CD1c-positive myeloid dendritic cell (primary cell): ENCODE measurements around the gene GPR61.

Experiments used
- DNase-seq: peaks from one replicate; pipeline ENCODE4 v3.0.0-alpha.2; 2016; ENCODE audit errors: extremely low spot score

The GPR61 gene

GRCh38 chr1:109535481-109535880, 4.2 kb upstream of the GPR61 start:
- DNase-seq = no peak

GRCh38 chr1:109535971-109536491, 3.6 kb upstream of the GPR61 start:
- no peak for DNase-seq

- DNase-seq = no peak
These were observed 2.1 kb upstream of the GPR61 start for GRCh38 chr1:109537450-109538178.

GRCh38 chr1:109538827-109539555, 681 bp upstream of the GPR61 start:
- DNase-seq = no peak

- DNase-seq = no peak
These were observed 1.4 kb downstream of the GPR61 start for GRCh38 chr1:109541102-109541501.

GRCh38 chr1:109542657-109543056, 3.0 kb downstream of the GPR61 start:
- no peak for DNase-seq

- DNase-seq = no peak
These were observed 3.8 kb downstream of the GPR61 start for GRCh38 chr1:109543283-109543987.

- DNase-seq = no peak
These were observed 4.5 kb downstream of the GPR61 start for GRCh38 chr1:109543988-109544735.

- peak; percentile 94 for DNase-seq
These were observed 6.8 kb downstream of the GPR61 start for GRCh38 chr1:109546311-109547109.

- DNase-seq = no peak
These were observed 8.0 kb downstream of the GPR61 start for GRCh38 chr1:109547463-109548320.

- peak; percentile 98 for DNase-seq
These were observed 8.9 kb downstream of the GPR61 start, which contains the start of gene GNAI3 for GRCh38 chr1:109548321-109549267. Gene GNAI3 (plus strand): TSS chr1:109548615. CDS start chr1:109548721, 106 bp downstream.

- no peak for DNase-seq
These were observed 16.9 kb downstream of the GPR61 start for GRCh38 chr1:109556563-109556962.

GRCh38 chr1:109557520-109557919, 17.8 kb downstream of the GPR61 start:
- DNase-seq = no peak

- DNase-seq = no peak
These were observed 20.3 kb downstream of the GPR61 start for GRCh38 chr1:109559995-109560394.

GRCh38 chr1:109564194-109564878, 24.7 kb downstream of the GPR61 start:
- no peak for DNase-seq

GRCh38 chr1:109565241-109565640, 25.6 kb downstream of the GPR61 start:
- no peak for DNase-seq

GRCh38 chr1:109566982-109567381, 27.3 kb downstream of the GPR61 start:
- DNase-seq = no peak
